HG03521 (cell line): ENCODE data around the gene ERAS.
"Not testable (repeated sequence)": the region's sequence is repeated elsewhere in the genome, so short reads cannot be mapped to it uniquely, and the experiment has no call there.

Source experiments
- ATAC-seq: cut with Tn5 transposase; IDR thresholded peaks from one replicate; pipeline ENCODE4 v1.9.1; 2021; ENCODE audit warnings: mild to moderate bottlenecking, moderate library complexity; ENCODE audit not compliant: unreplicated experiment

The ERAS gene

DNA sequence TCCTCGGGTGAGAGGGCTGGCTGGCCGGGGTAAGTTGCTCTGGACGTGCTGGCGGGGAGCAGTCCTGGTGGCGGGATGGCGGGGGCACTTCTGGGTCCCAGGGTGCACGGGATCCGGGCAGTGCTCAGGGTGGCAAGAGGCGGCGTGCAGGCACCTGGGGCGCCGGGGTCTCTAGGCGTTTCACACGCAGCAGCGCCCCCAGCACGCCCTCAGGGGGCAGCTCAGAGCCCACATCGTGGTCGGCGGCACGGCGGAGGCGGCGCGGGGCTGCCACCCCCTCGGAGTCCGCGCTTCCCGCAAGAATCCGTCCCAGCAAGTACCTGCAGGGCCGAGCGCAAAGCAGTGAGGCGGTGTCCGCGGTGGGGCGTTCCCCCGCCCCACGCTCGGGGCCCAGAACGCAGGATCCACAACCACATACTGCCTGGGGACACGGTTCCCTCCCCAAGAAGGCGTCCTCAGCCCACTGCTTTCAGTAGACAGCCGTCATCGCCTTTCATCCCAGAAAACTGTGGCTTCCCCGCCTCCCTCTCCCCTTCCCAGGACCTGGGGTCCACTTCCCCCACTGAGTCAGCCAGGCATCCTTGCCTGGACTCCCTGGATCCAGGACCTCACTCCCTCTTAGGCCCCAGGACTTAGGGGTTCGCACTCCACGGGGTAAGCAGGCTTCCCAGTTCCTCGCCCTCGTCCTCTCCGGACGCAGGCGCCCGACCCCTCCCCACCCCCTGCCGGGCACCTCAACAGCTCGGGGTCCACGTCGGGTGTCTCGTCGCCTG lies 5.0 kb downstream of the ERAS start:
- no peak for ATAC-seq

DNA sequence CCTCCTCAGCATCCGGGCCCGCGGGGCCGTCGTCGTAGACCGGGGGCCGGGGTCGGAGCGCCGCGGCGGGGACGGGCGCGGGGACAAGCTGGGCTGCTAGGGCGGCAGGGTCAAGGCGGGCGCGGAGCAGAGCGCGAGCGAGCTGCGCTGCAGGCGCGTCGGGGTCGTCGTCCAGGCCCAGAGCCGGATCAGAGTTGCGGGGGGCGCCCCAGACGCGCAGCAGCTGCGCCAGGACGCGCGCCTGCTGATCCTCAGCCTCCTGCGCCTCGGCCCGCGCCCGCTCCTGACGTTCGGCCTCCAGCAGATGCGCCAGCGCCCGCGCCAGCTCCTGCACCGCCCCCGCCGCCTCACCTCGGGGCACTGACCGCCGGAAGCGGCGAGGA lies 5.6 kb downstream of the ERAS start:
- no peak for ATAC-seq

DNA sequence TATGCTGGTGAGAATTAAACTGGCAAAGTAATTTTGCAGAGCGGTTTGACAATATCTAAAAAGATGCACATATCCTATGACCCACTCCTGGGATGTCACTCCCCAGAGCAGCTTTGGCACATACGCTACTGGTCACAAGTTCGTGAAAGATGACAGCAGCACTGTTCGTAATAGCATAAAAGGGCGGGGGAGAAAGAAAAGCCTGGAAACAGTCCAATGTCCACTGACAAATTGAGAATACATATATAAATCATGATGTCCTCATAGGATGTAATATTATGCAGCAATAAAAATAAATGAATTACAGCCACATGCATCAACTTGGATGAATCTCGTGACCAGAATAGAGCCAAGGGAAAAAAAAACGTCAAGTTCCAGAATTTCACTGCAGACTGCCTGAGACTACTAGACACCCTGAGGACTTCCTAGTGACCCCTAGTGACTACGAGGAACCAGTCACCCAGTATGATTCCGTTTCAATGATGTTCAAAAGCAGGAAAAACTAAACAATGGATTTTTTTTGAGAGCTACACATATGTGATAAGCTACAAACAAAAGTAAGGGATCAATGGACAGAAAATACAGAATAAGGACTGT lies 7.3 kb downstream of the ERAS start:
- no peak for ATAC-seq

DNA sequence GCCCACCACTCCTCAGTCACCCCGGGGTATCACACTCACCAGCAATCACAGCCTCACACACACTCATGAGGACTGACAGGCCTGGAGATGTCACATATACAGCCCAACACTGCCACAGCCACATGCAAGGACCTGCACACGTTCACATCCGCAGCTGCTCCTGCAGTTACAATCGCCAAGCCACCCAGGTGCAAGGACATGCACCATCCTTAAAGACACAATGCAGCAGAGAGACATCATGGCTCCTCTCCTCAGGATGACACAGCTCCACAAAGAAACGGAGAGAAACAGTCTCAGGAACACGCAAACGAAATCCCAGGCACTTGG lies 8.0 kb downstream of the ERAS start:
- no peak for ATAC-seq

DNA sequence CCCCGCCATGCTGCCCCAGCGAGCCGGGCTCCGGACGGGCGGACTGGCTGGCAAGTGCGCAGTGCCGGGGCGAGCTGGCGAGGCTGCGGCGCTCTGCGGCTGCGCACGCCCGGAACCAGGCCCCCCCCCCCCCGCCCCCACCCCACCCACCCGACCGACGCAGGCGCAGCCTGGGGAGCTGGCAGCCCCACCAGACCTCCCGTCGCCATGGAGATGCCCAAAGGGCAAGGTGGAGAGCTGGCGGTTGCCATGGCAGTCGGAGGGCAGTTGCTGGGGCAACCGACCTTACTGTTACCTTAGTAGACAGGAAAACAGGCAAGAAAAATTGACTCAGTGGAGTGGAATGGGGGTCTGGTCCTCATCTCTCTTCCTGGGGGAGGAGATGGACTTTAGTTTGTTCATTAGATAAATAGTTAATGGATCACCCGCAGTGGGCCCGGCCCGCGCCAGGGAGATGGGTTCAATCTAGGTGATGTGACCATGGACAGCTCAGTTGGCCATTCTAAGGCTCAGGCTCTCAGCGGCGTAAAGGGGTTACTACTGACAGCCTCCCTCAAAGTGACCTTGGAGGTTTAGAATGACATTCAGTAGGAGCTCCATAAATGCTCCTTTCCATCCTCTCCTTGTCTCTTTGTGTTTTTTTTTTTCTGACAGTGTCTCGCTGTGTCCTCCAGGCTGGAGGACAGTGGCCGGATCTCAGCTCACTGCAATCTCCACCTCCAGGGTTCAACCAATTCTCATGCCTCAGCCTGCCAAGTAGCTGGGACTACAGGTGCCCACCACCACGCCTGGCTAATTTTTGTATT lies 9.4 kb downstream of the ERAS start, which contains the start of gene PCSK1N:
TSS of gene PCSK1N (minus strand) at position 87 of the 806 bp plus-strand sequence. CDS start at position 9, 78 bp downstream.
- ATAC-seq = no peak

DNA sequence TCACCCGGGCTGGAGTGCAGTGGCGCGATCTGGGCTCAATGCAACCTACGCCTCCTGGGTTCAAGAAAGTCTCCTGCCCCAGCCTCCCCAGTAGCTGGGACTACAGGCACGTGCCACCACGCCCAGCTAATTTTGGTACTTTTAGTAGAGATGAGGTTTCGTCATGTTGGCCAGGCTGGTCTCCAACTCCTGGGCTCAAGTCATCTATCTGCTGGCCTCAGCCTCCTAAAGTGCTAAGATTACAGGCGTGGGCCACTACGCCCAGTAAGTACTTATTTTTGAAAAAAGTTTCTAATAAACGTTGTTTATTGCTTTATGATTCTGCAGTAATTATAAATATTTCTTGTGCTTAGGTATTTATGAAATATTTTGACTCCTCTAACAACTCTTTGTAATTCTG lies 13.4 kb downstream of the ERAS start:
- ATAC-seq = no peak

DNA sequence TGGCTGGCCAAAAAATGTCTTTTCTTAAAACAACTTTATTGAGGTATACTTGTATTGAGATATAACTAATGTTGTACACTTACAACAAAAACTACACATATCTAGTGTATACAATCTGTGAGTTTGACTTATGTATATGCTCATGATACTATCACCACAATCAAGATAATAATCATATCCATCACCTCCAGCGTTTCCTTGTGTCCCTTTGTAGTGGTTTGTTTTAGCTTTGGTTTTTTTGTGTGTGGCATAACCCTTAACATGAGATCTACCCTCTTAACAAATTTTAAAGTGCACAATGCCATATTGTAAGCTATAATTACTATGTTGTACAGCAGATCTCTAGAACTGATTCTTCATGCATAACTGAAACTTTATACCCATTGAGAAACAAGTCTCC lies 22.5 kb downstream of the ERAS start:
- ATAC-seq = no peak

DNA sequence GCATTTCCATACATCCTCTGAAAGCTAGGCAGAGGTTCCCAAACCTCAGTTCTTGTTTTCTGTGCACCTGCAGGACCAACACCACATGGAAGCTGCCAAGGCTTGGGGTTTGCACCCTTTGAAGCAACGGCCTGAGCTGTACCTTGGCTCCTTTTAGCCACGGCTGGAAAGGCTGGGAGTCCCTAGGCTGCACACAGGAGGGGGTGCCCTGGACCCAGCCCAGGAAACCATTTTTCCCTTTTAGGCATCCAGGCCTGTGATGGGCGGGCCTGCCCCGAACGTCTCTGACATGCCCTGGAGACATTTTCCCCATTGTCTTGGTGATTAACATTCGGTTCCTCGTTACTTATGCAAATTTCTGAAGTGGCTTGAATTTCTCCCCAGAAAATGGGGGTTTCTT lies 26.5 kb downstream of the ERAS start:
- no peak for ATAC-seq

DNA sequence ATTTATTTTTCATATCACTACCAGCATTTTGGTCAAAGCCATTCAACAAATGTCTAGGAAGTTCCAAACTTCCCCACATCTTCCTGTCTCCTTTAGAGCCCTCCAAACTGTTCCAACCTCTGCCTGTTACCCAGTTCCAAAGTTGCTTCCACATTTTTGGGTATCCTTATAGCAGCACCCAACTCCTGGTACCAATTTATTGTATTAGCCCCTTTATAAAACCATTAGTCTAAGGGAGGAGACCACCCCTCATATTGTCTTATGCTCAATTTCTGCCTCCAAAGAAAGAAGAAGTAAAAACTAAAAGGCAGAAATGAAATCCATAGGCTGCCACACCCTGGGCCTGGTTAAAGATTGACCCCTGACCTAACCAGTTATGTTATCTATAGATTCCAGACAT lies 27.2 kb downstream of the ERAS start:
- not testable (repeated sequence) for ATAC-seq

DNA sequence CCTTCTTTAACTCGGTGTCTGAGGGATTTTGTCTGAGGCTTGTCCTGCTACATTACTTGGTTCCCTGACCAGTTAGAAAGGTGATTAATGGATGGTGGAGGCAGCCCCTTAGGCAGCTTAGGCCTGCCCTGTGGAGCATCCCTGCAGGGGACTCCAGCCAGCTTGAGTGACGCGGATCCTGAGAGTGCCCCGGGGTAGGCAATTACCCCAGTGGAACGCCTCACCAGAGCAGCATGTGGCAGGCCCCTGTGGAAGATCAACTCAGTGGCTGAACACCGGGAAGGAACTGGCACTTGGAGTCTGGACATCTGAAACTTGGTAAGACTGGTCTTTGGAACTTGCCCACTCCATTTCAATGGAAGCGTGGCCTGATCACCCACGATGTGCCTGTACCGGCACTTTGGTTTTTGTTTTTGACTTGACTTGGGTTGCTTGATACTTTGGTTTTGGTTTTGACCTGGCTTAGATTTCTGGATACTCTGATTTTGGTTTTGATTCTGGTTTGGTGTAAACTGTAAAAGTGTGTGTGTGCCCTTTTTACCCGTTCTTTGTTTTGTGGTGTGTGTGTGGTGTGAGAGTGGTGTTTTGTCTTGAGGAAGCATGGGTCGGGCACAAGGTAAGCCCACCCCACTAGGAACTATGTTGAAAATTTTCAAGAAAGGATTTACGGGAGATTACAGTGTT lies 27.9 kb downstream of the ERAS start:
- not testable (repeated sequence) for ATAC-seq

DNA sequence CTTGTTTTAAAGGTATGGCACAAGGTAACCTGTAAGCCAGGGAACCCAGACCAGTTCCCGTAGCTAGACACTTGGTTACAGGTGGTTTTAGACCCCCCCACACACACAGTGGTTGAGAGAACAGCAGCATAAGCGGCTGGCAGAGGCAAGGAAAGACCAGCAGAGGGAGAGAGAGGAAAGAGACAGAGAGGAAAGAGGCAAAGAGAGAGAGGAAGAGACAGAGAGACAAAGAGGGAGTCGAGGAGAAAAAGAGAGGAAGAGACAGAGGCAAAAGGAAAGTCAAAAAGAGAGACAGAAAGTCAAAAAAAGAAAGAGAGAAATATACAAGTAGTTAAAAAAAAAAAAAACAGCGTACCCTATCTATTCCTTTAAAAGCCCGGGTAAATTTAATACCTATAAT lies 28.6 kb downstream of the ERAS start:
- no peak for ATAC-seq

DNA sequence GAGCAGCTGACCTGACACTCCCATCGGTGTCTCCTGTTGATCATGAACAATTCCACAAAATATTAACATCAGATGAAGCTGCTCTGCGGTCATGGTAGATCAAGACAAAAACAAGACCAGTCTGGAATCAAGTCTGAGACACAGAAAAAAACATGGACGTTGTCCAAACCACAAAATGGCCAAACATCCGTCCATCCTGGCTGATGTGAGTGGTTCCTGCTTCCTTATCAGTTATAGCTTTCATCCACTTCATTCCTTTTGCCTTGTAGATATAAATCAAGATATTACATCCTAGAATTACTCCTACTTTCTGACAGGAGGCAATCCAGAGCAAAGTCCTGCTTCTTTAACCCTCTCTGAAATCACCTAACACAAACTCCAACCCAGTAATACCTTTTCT lies 37.9 kb downstream of the ERAS start:
- ATAC-seq = no peak

DNA sequence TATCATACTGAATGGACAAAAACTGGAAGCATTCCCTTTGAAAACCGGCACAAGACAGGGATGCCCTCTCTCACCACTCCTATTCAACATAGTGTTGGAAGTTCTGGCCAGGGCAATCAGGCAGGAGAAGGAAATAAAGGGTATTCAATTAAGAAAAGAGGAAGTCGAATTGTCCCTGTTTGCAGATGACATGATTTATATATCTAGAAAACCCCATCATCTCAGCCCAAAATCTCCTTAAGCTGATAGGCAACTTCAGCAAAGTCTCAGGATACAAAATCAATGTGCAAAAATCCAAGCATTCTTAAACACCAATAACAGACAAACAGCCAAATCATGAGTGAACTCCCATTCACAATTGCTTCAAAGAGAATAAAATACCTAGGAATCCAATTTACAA lies 45.7 kb downstream of the ERAS start:
- not testable (repeated sequence) for ATAC-seq

DNA sequence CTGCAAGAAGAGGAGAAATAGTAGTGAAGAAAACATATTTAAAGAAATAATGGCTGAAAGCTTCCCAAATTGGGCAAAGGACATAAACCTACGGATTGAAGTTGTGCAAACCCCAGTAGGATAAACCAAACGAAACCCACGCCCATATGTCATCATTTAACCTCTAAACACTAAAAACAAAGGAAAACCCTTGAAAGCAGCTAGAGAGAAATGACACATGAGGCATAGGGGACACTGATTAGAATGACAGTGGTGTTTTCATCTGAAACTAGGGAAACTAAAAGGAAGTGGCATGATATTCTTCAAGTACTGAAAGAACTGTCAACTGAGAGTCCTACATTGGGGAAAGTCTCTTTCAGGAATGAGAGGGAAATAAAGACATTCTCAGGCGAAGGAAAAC lies 50.6 kb downstream of the ERAS start:
- ATAC-seq = not testable (repeated sequence)
